ENCODE measurements around the gene NINL.

Gene NINL

GRCh38 chr20:25483431-25484132 is 101.7 kb downstream of the NINL start:
- Histone ChIP-seq H3K9me3 (ENCODE audit: severe bottlenecking) (no peaks in the 10 kb centered on the region), H3K4me1 (ENCODE audit: insufficient read depth, poor library complexity, severe bottlenecking) (peaks cover 29% of the 10 kb centered on the region), H3K36me3 (ENCODE audit: low read depth) (no peaks in the 10 kb centered on the region), H3K27me3 (ENCODE audit: insufficient read depth, poor library complexity, severe bottlenecking) (no peaks in the 10 kb centered on the region), H3K27ac (ENCODE audit: poor library complexity, severe bottlenecking) (peak overlapping the region; percentile 68), H3K4me3 (ENCODE audit: severe bottlenecking) (no peak overlapping the region)
- DNase-seq (ENCODE audit: low spot score): peak; percentile 29
- TF ChIP-seq, protein P1, sequence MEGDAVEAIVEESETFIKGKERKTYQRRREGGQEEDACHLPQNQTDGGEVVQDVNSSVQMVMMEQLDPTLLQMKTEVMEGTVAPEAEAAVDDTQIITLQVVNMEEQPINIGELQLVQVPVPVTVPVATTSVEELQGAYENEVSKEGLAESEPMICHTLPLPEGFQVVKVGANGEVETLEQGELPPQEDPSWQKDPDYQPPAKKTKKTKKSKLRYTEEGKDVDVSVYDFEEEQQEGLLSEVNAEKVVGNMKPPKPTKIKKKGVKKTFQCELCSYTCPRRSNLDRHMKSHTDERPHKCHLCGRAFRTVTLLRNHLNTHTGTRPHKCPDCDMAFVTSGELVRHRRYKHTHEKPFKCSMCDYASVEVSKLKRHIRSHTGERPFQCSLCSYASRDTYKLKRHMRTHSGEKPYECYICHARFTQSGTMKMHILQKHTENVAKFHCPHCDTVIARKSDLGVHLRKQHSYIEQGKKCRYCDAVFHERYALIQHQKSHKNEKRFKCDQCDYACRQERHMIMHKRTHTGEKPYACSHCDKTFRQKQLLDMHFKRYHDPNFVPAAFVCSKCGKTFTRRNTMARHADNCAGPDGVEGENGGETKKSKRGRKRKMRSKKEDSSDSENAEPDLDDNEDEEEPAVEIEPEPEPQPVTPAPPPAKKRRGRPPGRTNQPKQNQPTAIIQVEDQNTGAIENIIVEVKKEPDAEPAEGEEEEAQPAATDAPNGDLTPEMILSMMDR (IDR thresholded peaks at IDR 0.05; ENCODE audit: poor library complexity, severe bottlenecking): no peak
- ATAC-seq (ENCODE audit: low read depth): no peak

DNA sequence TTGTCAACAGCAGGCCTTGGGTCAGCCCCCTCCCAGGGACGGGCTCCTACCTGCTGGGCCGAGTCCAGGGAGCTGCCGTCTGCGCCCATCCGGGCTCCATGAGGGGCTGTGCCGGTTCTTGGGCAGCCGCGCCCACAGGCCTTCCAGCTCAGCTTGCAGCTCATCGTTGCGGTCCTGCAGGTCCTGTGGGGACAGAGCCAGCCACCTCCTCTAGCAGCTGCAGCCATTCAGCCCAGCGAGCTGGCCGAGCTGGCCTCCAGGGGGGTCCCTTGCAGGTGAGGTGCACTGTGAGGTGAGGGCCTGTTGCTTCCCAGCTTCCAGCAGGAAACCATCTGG is 103.4 kb downstream of the NINL start:
- Histone ChIP-seq H3K4me3 (ENCODE audit: severe bottlenecking) (no peak overlapping the region), H3K9me3 (ENCODE audit: severe bottlenecking) (no peaks in the 10 kb centered on the region), H3K27me3 (ENCODE audit: insufficient read depth, poor library complexity, severe bottlenecking) (no peaks in the 10 kb centered on the region), H3K4me1 (ENCODE audit: insufficient read depth, poor library complexity, severe bottlenecking) (peaks cover 26% of the 10 kb centered on the region), H3K27ac (ENCODE audit: poor library complexity, severe bottlenecking) (no peak overlapping the region), H3K36me3 (ENCODE audit: low read depth) (no peaks in the 10 kb centered on the region)
- TF ChIP-seq, protein P1 (IDR thresholded peaks at IDR 0.05; ENCODE audit: poor library complexity, severe bottlenecking): no peak
- DNase-seq (ENCODE audit: low spot score) (no peak), ATAC-seq (ENCODE audit: low read depth) (no peak)

DNA sequence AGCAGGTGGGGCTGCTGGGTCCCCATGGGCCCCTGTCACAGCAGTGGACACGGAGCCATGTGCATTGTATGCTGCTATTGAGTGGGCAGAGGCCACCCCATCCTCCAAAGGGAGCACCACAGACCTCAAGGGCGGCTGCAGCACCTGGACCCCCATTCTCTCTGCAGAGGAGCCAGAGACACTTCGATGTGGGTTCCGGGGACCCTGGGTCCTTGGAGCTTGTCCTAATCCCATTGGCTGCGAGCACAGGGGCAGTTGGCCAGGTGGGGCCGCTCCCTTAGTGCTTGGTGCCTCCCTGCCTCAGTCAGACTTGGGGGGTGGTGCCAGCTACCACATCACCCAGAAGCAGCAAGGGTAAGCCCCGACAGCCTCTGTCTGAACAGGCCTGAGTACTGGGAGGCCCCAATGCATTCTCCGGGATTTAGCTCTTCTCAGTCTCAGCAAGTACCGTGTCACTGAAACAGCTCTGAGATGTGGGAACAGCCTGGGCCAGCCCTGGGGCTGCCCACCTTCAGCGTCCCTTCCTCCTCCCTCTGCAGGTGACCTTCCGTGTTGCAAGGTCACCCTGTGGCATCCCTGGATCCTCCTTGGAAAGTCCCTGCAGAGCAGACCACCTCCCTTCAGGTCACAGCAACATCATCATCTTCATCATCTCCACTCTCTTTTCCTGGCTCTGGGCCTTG is 104.0 kb downstream of the NINL start:
- TF ChIP-seq, protein P1 (IDR thresholded peaks at IDR 0.05; ENCODE audit: poor library complexity, severe bottlenecking): no peak
- peaks cover 26% of the 10 kb centered on the region for H3K4me1 ChIP-seq (ENCODE audit: insufficient read depth, poor library complexity, severe bottlenecking)
- no peaks in the 10 kb centered on the region for H3K9me3 ChIP-seq (ENCODE audit: severe bottlenecking)
- DNase-seq (ENCODE audit: low spot score): no peak
- ATAC-seq (ENCODE audit: low read depth): no peak
- no peak overlapping the region for H3K27ac ChIP-seq (ENCODE audit: poor library complexity, severe bottlenecking)
- H3K4me3 ChIP-seq (ENCODE audit: severe bottlenecking): no peak overlapping the region
- H3K27me3 ChIP-seq (ENCODE audit: insufficient read depth, poor library complexity, severe bottlenecking): no peaks in the 10 kb centered on the region
- no peaks in the 10 kb centered on the region for H3K36me3 ChIP-seq (ENCODE audit: low read depth)

- Histone ChIP-seq H3K36me3 (ENCODE audit: low read depth) (no peaks in the 10 kb centered on the region), H3K27me3 (ENCODE audit: insufficient read depth, poor library complexity, severe bottlenecking) (no peaks in the 10 kb centered on the region), H3K4me3 (ENCODE audit: severe bottlenecking) (no peak overlapping the region), H3K27ac (ENCODE audit: poor library complexity, severe bottlenecking) (no peak overlapping the region), H3K4me1 (ENCODE audit: insufficient read depth, poor library complexity, severe bottlenecking) (peaks cover 21% of the 10 kb centered on the region), H3K9me3 (ENCODE audit: severe bottlenecking) (no peaks in the 10 kb centered on the region)
- ATAC-seq (ENCODE audit: low read depth) (no peak), DNase-seq (ENCODE audit: low spot score) (no peak)
- TF ChIP-seq, protein P1 (IDR thresholded peaks at IDR 0.05; ENCODE audit: poor library complexity, severe bottlenecking): no peak
These were observed 104.5 kb downstream of the NINL start for GRCh38 chr20:25480797-25481196.

DNA sequence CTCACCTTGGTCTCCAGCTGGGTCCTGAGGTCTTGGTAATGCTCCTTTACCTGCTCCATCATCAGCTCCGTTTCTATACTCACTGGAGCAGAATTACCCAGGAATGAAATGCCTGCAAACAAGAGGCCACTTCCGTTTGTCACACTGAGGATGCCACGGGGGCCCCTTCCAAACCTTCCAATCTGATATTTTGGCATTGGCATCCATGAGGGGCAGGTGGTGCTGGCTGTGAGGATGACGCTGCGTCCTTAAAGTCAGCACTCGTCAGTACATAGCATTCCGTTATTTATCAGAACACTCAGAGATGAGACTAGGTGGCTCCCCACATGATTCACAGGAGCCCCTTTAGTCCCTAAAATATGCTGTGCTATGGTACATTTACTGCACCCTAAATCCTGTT is 105.2 kb downstream of the NINL start:
- H3K27ac ChIP-seq (ENCODE audit: poor library complexity, severe bottlenecking): no peak overlapping the region
- H3K4me3 ChIP-seq (ENCODE audit: severe bottlenecking): no peak overlapping the region
- no peak for DNase-seq (ENCODE audit: low spot score)
- ATAC-seq (ENCODE audit: low read depth): no peak
- TF ChIP-seq, protein P1 (IDR thresholded peaks at IDR 0.05; ENCODE audit: poor library complexity, severe bottlenecking): no peak
- no peaks in the 10 kb centered on the region for H3K27me3 ChIP-seq (ENCODE audit: insufficient read depth, poor library complexity, severe bottlenecking)
- H3K4me1 ChIP-seq (ENCODE audit: insufficient read depth, poor library complexity, severe bottlenecking): peaks cover 15% of the 10 kb centered on the region
- H3K9me3 ChIP-seq (ENCODE audit: severe bottlenecking): no peaks in the 10 kb centered on the region
- no peaks in the 10 kb centered on the region for H3K36me3 ChIP-seq (ENCODE audit: low read depth)

Measured in RWPE2 (cell line).